Measurements from ENCODE around the gene MAPK6.

DNA sequence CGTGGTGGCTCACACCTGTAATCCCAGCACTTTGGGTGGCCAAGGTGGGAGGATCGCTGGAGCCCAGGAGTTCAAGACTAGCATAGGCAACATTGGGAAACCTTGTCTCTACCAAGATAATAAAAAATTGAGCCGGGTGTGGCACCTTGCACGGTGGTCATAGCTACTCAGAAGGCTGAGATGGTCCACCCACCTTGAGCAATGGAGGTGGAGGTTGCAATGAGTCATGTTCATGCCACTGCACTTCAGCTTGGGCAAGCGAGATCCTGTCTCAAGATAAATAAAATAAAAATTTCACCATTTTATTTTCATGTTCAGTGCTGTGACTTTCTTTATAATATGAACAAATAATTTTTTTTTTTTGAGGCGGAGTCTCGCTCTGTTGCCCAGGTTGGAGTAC is 12.5 kb downstream of the MAPK6 start:
- TF ChIP-seq, protein P1, sequence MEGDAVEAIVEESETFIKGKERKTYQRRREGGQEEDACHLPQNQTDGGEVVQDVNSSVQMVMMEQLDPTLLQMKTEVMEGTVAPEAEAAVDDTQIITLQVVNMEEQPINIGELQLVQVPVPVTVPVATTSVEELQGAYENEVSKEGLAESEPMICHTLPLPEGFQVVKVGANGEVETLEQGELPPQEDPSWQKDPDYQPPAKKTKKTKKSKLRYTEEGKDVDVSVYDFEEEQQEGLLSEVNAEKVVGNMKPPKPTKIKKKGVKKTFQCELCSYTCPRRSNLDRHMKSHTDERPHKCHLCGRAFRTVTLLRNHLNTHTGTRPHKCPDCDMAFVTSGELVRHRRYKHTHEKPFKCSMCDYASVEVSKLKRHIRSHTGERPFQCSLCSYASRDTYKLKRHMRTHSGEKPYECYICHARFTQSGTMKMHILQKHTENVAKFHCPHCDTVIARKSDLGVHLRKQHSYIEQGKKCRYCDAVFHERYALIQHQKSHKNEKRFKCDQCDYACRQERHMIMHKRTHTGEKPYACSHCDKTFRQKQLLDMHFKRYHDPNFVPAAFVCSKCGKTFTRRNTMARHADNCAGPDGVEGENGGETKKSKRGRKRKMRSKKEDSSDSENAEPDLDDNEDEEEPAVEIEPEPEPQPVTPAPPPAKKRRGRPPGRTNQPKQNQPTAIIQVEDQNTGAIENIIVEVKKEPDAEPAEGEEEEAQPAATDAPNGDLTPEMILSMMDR (IDR thresholded peaks at IDR 0.05) = no peak
- no peak for TF ChIP-seq POLR2A (IDR thresholded peaks at IDR 0.05)
